Measurements from ENCODE around the gene TSC2.

DNA sequence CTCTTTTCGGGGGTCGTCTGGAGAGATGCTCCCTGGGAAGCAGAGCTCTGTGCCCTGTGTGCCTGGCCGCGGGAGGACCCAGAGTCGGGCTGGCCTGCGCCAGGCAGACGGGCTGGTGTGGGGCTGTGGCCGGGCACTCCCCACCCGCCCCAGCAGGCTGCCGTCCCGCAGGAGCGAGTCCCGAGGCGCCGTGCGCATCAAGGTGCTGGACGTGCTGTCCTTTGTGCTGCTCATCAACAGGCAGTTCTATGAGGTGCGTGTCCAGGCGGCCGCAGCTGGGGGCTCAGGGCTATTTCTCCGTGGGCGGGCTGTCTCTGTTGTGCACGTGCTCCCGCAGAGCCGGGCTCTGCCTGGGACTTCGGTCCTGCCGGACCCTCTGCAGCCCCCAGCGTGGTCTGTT is 15.0 kb downstream of the TSC2 start:
- TF ChIP-seq POLR2AphosphoS5 (IDR thresholded peaks at IDR 0.05) (no peak), POLR2A (IDR thresholded peaks at IDR 0.05) (no peak)
- TF ChIP-seq, protein P1, sequence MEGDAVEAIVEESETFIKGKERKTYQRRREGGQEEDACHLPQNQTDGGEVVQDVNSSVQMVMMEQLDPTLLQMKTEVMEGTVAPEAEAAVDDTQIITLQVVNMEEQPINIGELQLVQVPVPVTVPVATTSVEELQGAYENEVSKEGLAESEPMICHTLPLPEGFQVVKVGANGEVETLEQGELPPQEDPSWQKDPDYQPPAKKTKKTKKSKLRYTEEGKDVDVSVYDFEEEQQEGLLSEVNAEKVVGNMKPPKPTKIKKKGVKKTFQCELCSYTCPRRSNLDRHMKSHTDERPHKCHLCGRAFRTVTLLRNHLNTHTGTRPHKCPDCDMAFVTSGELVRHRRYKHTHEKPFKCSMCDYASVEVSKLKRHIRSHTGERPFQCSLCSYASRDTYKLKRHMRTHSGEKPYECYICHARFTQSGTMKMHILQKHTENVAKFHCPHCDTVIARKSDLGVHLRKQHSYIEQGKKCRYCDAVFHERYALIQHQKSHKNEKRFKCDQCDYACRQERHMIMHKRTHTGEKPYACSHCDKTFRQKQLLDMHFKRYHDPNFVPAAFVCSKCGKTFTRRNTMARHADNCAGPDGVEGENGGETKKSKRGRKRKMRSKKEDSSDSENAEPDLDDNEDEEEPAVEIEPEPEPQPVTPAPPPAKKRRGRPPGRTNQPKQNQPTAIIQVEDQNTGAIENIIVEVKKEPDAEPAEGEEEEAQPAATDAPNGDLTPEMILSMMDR (IDR thresholded peaks at IDR 0.05): no peak
